ENCODE results near the gene ZCCHC24.
A peak's percentile ranks its signal among the peaks of the same experiment; 100 is the strongest.

Gene ZCCHC24

GRCh38 chr10:79392020-79392398, 53.4 kb downstream of the ZCCHC24 start:
- ATAC-seq (ENCODE audit: low read depth) (no peak), DNase-seq (ENCODE audit: low spot score) (no peak)
- H3K27ac ChIP-seq (ENCODE audit: poor library complexity, severe bottlenecking): no peak overlapping the region

DNA sequence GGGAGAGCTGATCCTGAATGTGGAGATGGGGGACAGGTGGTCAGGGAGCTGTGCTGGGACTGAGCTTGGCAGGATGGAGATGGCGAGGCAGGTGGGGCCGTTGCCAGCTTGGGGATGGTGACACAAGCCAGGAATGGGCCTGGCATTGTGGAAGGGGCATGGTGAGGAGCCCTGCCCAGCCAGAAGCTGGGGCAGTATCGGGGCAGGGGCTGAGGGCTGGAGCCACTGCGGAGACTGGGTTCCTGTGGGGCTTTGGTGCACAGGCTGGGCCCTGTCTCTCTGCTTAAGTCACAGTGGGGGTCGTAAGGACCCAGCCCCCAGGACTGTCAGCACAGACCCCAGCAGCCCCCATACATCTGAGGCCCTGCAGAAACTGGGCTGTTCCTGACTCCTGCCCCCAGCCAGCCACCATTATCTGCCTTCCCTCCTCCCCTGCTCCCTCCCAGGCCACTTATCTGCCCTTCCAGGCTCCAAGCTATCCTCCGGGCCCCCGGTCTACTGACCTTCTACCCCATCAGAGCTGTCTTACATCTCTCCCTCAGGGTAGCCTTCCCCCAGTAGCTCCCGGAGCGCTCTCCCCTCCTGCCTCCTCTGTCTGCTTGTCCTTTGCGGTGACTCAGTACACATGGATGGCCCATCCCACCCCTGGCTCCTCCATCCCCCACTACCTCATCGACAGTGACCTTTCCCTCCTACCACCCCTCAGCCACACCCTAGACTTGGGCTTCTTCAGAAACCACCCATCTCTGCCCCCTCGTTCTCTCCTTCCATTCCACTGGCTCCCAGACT, 54.0 kb downstream of the ZCCHC24 start:
- Histone ChIP-seq H3K4me1 (ENCODE audit: insufficient read depth, poor library complexity, severe bottlenecking) (no peaks in the 10 kb centered on the region), H3K4me3 (ENCODE audit: severe bottlenecking) (no peak overlapping the region), H3K36me3 (ENCODE audit: low read depth) (no peaks in the 10 kb centered on the region), H3K27me3 (ENCODE audit: insufficient read depth, poor library complexity, severe bottlenecking) (no peaks in the 10 kb centered on the region), H3K27ac (ENCODE audit: poor library complexity, severe bottlenecking) (no peak overlapping the region), H3K9me3 (ENCODE audit: severe bottlenecking) (no peaks in the 10 kb centered on the region)
- ATAC-seq (ENCODE audit: low read depth) (no peak), DNase-seq (ENCODE audit: low spot score) (peak; percentile 44)
- no peak for TF ChIP-seq CTCF (IDR thresholded peaks at IDR 0.05; ENCODE audit: poor library complexity, severe bottlenecking)

More at GRCh38 chr10:79392020-79392398, 53.4 kb downstream of the ZCCHC24 start:
- H3K9me3 ChIP-seq (ENCODE audit: severe bottlenecking): no peaks in the 10 kb centered on the region
- no peaks in the 10 kb centered on the region for H3K27me3 ChIP-seq (ENCODE audit: insufficient read depth, poor library complexity, severe bottlenecking)
- no peaks in the 10 kb centered on the region for H3K36me3 ChIP-seq (ENCODE audit: low read depth)
- TF ChIP-seq CTCF (IDR thresholded peaks at IDR 0.05; ENCODE audit: poor library complexity, severe bottlenecking): no peak
- H3K4me1 ChIP-seq (ENCODE audit: insufficient read depth, poor library complexity, severe bottlenecking): no peaks in the 10 kb centered on the region
- H3K4me3 ChIP-seq (ENCODE audit: severe bottlenecking): no peak overlapping the region

DNA sequence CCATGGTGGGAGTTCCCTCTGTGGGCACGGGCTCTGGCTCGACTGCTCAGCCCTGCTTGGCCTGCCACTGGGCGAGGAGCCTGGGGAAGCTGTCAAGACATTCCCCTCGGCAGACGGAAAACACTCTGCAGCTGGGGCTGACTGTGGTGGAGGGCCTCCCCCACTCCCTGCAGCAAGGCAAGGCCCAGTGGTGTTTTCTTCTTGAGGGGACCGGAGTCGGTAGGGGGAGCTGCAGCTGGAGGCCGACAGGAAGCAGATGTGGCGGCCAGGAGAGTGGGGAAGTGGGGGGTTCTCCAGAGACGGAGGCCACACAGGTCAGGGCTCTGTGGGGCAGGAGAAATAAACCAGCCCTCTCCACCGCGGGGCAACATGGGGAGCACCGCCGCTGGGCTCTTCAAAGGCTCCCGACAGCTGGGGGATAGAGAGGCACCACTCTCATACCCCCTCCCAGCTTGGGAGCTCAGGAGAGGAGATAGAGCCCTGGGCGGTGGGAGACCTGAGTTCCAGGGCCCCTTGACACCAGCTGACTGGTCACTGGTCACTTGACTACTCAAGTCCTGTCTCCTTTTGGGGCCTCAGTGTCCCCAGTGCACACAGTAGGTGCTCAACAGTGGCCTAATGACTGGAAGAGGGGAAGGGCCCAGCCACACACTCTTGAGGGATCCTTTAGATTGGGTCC, 54.7 kb downstream of the ZCCHC24 start:
- ATAC-seq (ENCODE audit: low read depth) (no peak; the same call in 2 of the 3 replicates), DNase-seq (ENCODE audit: low spot score) (peak; percentile 49)
- no peaks in the 10 kb centered on the region for H3K36me3 ChIP-seq (ENCODE audit: low read depth)
- H3K27ac ChIP-seq (ENCODE audit: poor library complexity, severe bottlenecking): no peak overlapping the region
- H3K27me3 ChIP-seq (ENCODE audit: insufficient read depth, poor library complexity, severe bottlenecking): no peaks in the 10 kb centered on the region
- H3K9me3 ChIP-seq (ENCODE audit: severe bottlenecking): no peaks in the 10 kb centered on the region
- no peak for TF ChIP-seq CTCF (IDR thresholded peaks at IDR 0.05; ENCODE audit: poor library complexity, severe bottlenecking)
- H3K4me1 ChIP-seq (ENCODE audit: insufficient read depth, poor library complexity, severe bottlenecking): no peaks in the 10 kb centered on the region
- H3K4me3 ChIP-seq (ENCODE audit: severe bottlenecking): no peak overlapping the region

- Histone ChIP-seq H3K27me3 (ENCODE audit: insufficient read depth, poor library complexity, severe bottlenecking) (no peaks in the 10 kb centered on the region), H3K9me3 (ENCODE audit: severe bottlenecking) (no peaks in the 10 kb centered on the region), H3K36me3 (ENCODE audit: low read depth) (no peaks in the 10 kb centered on the region), H3K27ac (ENCODE audit: poor library complexity, severe bottlenecking) (no peak overlapping the region), H3K4me3 (ENCODE audit: severe bottlenecking) (no peak overlapping the region), H3K4me1 (ENCODE audit: insufficient read depth, poor library complexity, severe bottlenecking) (no peaks in the 10 kb centered on the region)
- DNase-seq (ENCODE audit: low spot score) (no peak), ATAC-seq (ENCODE audit: low read depth) (no peak)
- no peak for TF ChIP-seq CTCF (IDR thresholded peaks at IDR 0.05; ENCODE audit: poor library complexity, severe bottlenecking)
Measured at GRCh38 chr10:79390057-79390456, 55.4 kb downstream of the ZCCHC24 start.

Measured in RWPE2 (cell line).